Measurements from ENCODE around the gene UIMC1.

UIMC1 gene

DNA sequence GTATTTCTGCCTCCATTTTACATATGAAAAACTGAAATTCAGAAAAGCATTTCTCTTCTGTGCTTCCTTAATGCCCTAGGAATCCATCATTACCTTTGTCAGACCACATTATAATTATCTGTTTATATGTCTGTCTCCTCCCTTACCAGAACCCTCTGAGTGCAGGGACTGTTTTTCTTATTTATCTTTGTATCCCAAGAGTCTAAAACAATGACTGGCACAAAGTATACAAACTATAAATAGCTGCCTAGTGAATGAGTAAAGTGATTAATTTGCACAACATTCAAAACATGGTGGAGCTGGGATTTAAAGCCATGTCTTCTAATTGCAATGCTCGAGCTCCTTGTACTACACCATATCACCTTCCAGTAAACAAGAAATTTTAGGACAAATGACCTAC lies 58.1 kb downstream of the UIMC1 start:
- ChIA-PET POLR2A (no interaction called here), CTCF (no interaction called here)
- peaks cover 20 to 74% (median 44%) of the 10 kb centered on the region in 4 experiments for H3K36me3 ChIP-seq (ENCODE audit: control insufficient read depth in 4 of 4, insufficient read depth in 4 of 4, low read length in 3 of 4)
- no peaks in the 10 kb centered on the region for H3K4me1 ChIP-seq (ENCODE audit: control extremely low read depth in 1 of 4, control insufficient read depth in 4 of 4, insufficient read depth in 4 of 4, low read length in 3 of 4)
- WGBS (ENCODE audit: insufficient coverage), result 100% methylated on average over 1 of the region's 1 CpG
- DNase-seq, result no peak
- H3K4me3 ChIP-seq (ENCODE audit: control insufficient read depth in 1 of 7, extremely low read depth in 1 of 7, insufficient read depth in 4 of 7, low read depth in 2 of 7, low read length in 6 of 7), result no peak overlapping the region
- H3K9me3 ChIP-seq (ENCODE audit: control extremely low read depth in 1 of 5, control insufficient read depth in 4 of 5, insufficient read depth in 2 of 5, low read depth in 1 of 5, low read length in 4 of 5), result no peaks in the 10 kb centered on the region
- no peaks in the 10 kb centered on the region for H3K27me3 ChIP-seq (replicated peaks in 2 of 5; ENCODE audit: control insufficient read depth in 4 of 5, insufficient read depth in 5 of 5, low read length in 4 of 5)
- no peak overlapping the region for H3K27ac ChIP-seq (ENCODE audit: insufficient read depth in 1 of 2, low read depth in 1 of 2, low read length in 2 of 2, poor library complexity in 1 of 2, severe bottlenecking in 2 of 2)

DNA sequence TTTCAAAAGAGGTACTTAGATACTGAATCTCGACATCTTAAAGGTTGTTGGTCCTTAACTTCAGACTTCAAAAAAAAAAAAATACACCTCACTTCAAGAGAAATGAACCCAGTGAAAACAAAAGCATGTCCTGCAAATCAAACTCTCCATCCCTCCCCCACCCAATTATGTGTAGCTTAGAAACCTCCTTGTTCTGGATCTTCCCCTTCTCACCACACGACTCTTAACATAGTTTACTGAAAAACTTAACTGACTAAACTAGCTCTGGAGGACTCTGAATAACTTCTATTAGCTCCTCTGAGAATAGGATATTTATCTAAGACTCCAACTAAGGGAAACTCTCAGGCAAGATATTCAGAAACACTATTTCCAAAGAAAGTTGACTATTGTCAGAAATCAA lies 58.7 kb downstream of the UIMC1 start:
- ChIA-PET POLR2A (no interaction called here), CTCF (interaction anchor here (0.7 kb wide), 1 partner anchor 65 kb away, joined by 3 read pairs; no protein-coding TSS in a partner anchor)
- no peaks in the 10 kb centered on the region for H3K4me1 ChIP-seq (ENCODE audit: control extremely low read depth in 1 of 4, control insufficient read depth in 4 of 4, insufficient read depth in 4 of 4, low read length in 3 of 4)
- no peak overlapping the region for H3K27ac ChIP-seq (ENCODE audit: insufficient read depth in 1 of 2, low read depth in 1 of 2, low read length in 2 of 2, poor library complexity in 1 of 2, severe bottlenecking in 2 of 2)
- H3K36me3 ChIP-seq (ENCODE audit: control insufficient read depth in 4 of 4, insufficient read depth in 4 of 4, low read length in 3 of 4), result peaks cover 23 to 73% (median 46%) of the 10 kb centered on the region in 4 experiments
- DNase-seq, result no peak
- no peak overlapping the region for H3K4me3 ChIP-seq (ENCODE audit: control insufficient read depth in 1 of 7, extremely low read depth in 1 of 7, insufficient read depth in 4 of 7, low read depth in 2 of 7, low read length in 6 of 7)
- H3K27me3 ChIP-seq (replicated peaks in 2 of 5; ENCODE audit: control insufficient read depth in 4 of 5, insufficient read depth in 5 of 5, low read length in 4 of 5), result no peaks in the 10 kb centered on the region
- 94% methylated on average over 2 of the region's 2 CpGs for WGBS (ENCODE audit: insufficient coverage)
- no peaks in the 10 kb centered on the region for H3K9me3 ChIP-seq (ENCODE audit: control extremely low read depth in 1 of 5, control insufficient read depth in 4 of 5, insufficient read depth in 2 of 5, low read depth in 1 of 5, low read length in 4 of 5)

DNA sequence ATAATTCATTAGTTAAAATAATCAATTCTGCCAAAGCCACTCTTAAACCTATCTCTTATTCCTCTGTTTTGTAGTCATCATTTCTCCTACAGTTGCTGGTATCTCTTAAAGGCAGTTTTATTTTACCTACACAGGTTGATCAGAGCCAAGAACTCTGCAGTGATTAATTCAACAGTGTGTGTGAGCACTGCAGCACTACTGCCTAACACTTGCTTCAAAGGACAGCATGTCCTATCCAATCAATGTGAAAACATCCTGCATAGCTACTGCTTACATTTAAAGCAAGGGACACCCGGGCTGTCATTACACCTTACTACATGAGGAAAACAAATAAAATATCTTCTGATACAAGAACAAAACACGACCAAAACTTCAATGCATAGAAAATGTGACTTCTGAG lies 62.3 kb downstream of the UIMC1 start:
- Histone ChIP-seq H3K36me3 (ENCODE audit: control insufficient read depth in 4 of 4, insufficient read depth in 4 of 4, low read length in 3 of 4) (peaks cover 20 to 64% (median 42%) of the 10 kb centered on the region in 4 experiments), H3K27ac (ENCODE audit: insufficient read depth in 1 of 2, low read depth in 1 of 2, low read length in 2 of 2, poor library complexity in 1 of 2, severe bottlenecking in 2 of 2) (no peak overlapping the region), H3K4me1 (ENCODE audit: control extremely low read depth in 1 of 4, control insufficient read depth in 4 of 4, insufficient read depth in 4 of 4, low read length in 3 of 4) (no peaks in the 10 kb centered on the region), H3K4me3 (ENCODE audit: control insufficient read depth in 1 of 7, extremely low read depth in 1 of 7, insufficient read depth in 4 of 7, low read depth in 2 of 7, low read length in 6 of 7) (no peak overlapping the region), H3K9me3 (ENCODE audit: control extremely low read depth in 1 of 5, control insufficient read depth in 4 of 5, insufficient read depth in 2 of 5, low read depth in 1 of 5, low read length in 4 of 5) (no peaks in the 10 kb centered on the region), H3K27me3 (replicated peaks in 2 of 5; ENCODE audit: control insufficient read depth in 4 of 5, insufficient read depth in 5 of 5, low read length in 4 of 5) (no peaks in the 10 kb centered on the region)
- POLR2A ChIA-PET, result no interaction called here
- no CpG with 5 or more reads among the region's 2 CpGs for WGBS (ENCODE audit: insufficient coverage)
- CTCF ChIA-PET, result no interaction called here
- no peak for DNase-seq

DNA sequence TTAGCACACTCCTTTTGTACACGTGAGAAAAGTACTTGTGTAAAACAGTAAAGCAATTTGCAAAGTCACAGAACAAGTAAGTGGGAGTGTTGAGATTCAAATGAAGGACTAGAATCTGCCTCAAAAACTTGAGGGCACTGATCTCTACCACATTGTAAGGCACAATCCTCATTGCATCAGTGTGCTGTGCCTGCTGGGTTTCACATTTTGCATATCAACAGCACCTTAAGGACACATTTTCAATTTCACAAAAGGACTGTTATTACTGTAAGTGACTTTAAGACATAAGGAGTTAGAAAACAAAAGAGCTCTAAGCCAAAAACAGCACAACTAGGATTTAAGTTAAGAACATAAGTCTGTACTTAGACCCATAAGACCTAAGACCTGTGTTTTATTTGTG lies 62.8 kb downstream of the UIMC1 start:
- Histone ChIP-seq H3K9me3 (ENCODE audit: control extremely low read depth in 1 of 5, control insufficient read depth in 4 of 5, insufficient read depth in 2 of 5, low read depth in 1 of 5, low read length in 4 of 5) (no peaks in the 10 kb centered on the region), H3K27ac (ENCODE audit: insufficient read depth in 1 of 2, low read depth in 1 of 2, low read length in 2 of 2, poor library complexity in 1 of 2, severe bottlenecking in 2 of 2) (no peak overlapping the region), H3K4me1 (ENCODE audit: control extremely low read depth in 1 of 4, control insufficient read depth in 4 of 4, insufficient read depth in 4 of 4, low read length in 3 of 4) (no peaks in the 10 kb centered on the region), H3K36me3 (ENCODE audit: control insufficient read depth in 4 of 4, insufficient read depth in 4 of 4, low read length in 3 of 4) (peaks cover 20 to 65% (median 42%) of the 10 kb centered on the region in 4 experiments), H3K4me3 (ENCODE audit: control insufficient read depth in 1 of 7, extremely low read depth in 1 of 7, insufficient read depth in 4 of 7, low read depth in 2 of 7, low read length in 6 of 7) (no peak overlapping the region), H3K27me3 (replicated peaks in 2 of 5; ENCODE audit: control insufficient read depth in 4 of 5, insufficient read depth in 5 of 5, low read length in 4 of 5) (no peaks in the 10 kb centered on the region)
- ChIA-PET CTCF (interaction anchor here (1.7 kb wide), 1 partner anchor 284 kb away, joined by 3 read pairs; no protein-coding TSS in a partner anchor), POLR2A (no interaction called here)
- DNase-seq, result no peak
- no CpG with 5 or more reads among the region's 1 CpG for WGBS (ENCODE audit: insufficient coverage)

DNA sequence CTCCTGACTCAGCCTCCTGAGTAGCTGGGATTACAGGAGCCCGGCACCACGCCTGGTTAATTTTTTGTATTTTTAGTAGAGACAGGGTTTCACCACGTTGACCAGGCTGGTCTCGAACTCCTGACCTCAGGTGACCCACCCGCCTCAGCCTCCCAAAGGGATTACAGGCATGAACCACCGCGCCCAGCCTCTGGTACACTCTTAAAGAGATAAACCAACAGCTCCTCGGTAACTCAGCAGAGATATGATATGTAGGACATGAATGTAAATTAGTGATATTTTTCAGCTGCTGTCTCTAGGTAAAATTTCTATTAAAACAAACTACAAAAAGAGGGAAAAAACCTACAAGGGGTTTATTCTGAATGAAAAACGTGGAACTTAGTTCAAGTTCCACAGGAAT lies 64.6 kb downstream of the UIMC1 start:
- no peak for DNase-seq
- Histone ChIP-seq H3K4me1 (ENCODE audit: control extremely low read depth in 1 of 4, control insufficient read depth in 4 of 4, insufficient read depth in 4 of 4, low read length in 3 of 4) (no peaks in the 10 kb centered on the region), H3K36me3 (ENCODE audit: control insufficient read depth in 4 of 4, insufficient read depth in 4 of 4, low read length in 3 of 4) (peaks cover 19 to 65% (median 44%) of the 10 kb centered on the region in 4 experiments), H3K27ac (ENCODE audit: insufficient read depth in 1 of 2, low read depth in 1 of 2, low read length in 2 of 2, poor library complexity in 1 of 2, severe bottlenecking in 2 of 2) (no peak overlapping the region), H3K9me3 (ENCODE audit: control extremely low read depth in 1 of 5, control insufficient read depth in 4 of 5, insufficient read depth in 2 of 5, low read depth in 1 of 5, low read length in 4 of 5) (no peaks in the 10 kb centered on the region), H3K4me3 (ENCODE audit: control insufficient read depth in 1 of 7, extremely low read depth in 1 of 7, insufficient read depth in 4 of 7, low read depth in 2 of 7, low read length in 6 of 7) (no peak overlapping the region), H3K27me3 (replicated peaks in 2 of 5; ENCODE audit: control insufficient read depth in 4 of 5, insufficient read depth in 5 of 5, low read length in 4 of 5) (no peaks in the 10 kb centered on the region)
- 89% methylated on average over 3 of the region's 9 CpGs for WGBS (ENCODE audit: insufficient coverage)
- ChIA-PET POLR2A (no interaction called here), CTCF (interaction anchor here (2.0 kb wide), 1 partner anchor 283 kb away, joined by 4 read pairs; no protein-coding TSS in a partner anchor)

DNA sequence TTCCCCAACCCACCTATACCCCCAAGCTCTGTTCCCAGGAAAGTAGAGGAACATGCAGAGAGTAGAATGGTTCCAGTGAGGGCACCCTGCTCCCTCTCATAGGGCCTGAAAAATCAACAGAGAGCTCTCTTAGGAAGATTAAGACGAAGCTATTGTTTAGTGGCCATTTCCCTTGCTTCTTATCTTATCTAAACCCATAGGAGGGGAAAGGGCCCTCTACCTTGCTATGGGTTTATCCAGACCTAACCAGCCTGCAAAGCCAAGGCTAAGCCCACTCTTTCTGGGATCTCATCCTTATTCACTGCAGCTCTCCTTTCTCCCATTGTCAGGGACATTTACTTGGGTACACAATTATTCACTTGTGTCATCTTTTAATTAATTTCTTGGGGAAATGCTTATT lies 68.1 kb downstream of the UIMC1 start:
- Histone ChIP-seq H3K9me3 (ENCODE audit: control extremely low read depth in 1 of 5, control insufficient read depth in 4 of 5, insufficient read depth in 2 of 5, low read depth in 1 of 5, low read length in 4 of 5) (no peaks in the 10 kb centered on the region), H3K4me1 (ENCODE audit: control extremely low read depth in 1 of 4, control insufficient read depth in 4 of 4, insufficient read depth in 4 of 4, low read length in 3 of 4) (peaks cover 0 to 7% (median 0%) of the 10 kb centered on the region in 4 experiments), H3K36me3 (ENCODE audit: control insufficient read depth in 4 of 4, insufficient read depth in 4 of 4, low read length in 3 of 4) (peaks cover 17 to 67% (median 38%) of the 10 kb centered on the region in 4 experiments), H3K4me3 (ENCODE audit: control insufficient read depth in 1 of 7, extremely low read depth in 1 of 7, insufficient read depth in 4 of 7, low read depth in 2 of 7, low read length in 6 of 7) (no peak overlapping the region), H3K27ac (ENCODE audit: insufficient read depth in 1 of 2, low read depth in 1 of 2, low read length in 2 of 2, poor library complexity in 1 of 2, severe bottlenecking in 2 of 2) (no peak overlapping the region), H3K27me3 (replicated peaks in 2 of 5; ENCODE audit: control insufficient read depth in 4 of 5, insufficient read depth in 5 of 5, low read length in 4 of 5) (no peaks in the 10 kb centered on the region)
- ChIA-PET CTCF (no interaction called here), POLR2A (no interaction called here)
- 100% methylated on average over 1 of the region's 1 CpG for WGBS (ENCODE audit: insufficient coverage)
- no peak for DNase-seq

DNA sequence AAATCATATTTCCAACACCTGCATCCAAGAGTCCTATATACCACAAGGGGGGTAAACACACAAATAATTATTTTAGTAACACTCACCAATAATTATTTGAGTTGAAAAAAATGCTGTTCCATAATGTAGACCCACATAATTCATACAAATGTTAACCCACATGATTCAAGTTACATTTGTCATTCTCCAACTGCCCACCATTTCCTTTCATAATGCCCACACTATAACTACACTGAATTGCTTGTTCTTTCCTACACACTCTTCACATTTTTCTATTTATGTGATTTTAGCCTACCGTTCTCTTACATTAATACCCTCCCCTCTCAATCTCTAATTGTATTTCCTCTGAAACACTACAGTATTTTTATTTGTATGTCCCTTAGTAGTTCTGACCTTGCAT lies 71.6 kb downstream of the UIMC1 start:
- CTCF ChIA-PET, result no interaction called here
- H3K9me3 ChIP-seq (ENCODE audit: control extremely low read depth in 1 of 5, control insufficient read depth in 4 of 5, insufficient read depth in 2 of 5, low read depth in 1 of 5, low read length in 4 of 5), result no peaks in the 10 kb centered on the region
- no peak overlapping the region for H3K4me3 ChIP-seq (ENCODE audit: control insufficient read depth in 1 of 7, extremely low read depth in 1 of 7, insufficient read depth in 4 of 7, low read depth in 2 of 7, low read length in 6 of 7)
- no CpG with 5 or more reads among the region's 1 CpG for WGBS (ENCODE audit: insufficient coverage)
- no peak for DNase-seq
- H3K27me3 ChIP-seq (replicated peaks in 2 of 5; ENCODE audit: control insufficient read depth in 4 of 5, insufficient read depth in 5 of 5, low read length in 4 of 5), result no peaks in the 10 kb centered on the region
- H3K4me1 ChIP-seq (ENCODE audit: control extremely low read depth in 1 of 4, control insufficient read depth in 4 of 4, insufficient read depth in 4 of 4, low read length in 3 of 4), result peaks cover 0 to 7% (median 0%) of the 10 kb centered on the region in 4 experiments
- no peak overlapping the region for H3K27ac ChIP-seq (ENCODE audit: insufficient read depth in 1 of 2, low read depth in 1 of 2, low read length in 2 of 2, poor library complexity in 1 of 2, severe bottlenecking in 2 of 2)
- peaks cover 7 to 69% (median 39%) of the 10 kb centered on the region in 4 experiments for H3K36me3 ChIP-seq (ENCODE audit: control insufficient read depth in 4 of 4, insufficient read depth in 4 of 4, low read length in 3 of 4)
- POLR2A ChIA-PET, result no interaction called here
